PC-9 (cell line): Measurements from ENCODE around the gene UNC5C. TPM values are rescaled to one million over a fixed set of nuclear protein-coding genes. Genes with fewer than 3 reads are reported as not detected.

ENCODE experiments used
- BruUV-seq: library from RNA; stranded (reverse); fragments of 400-500 nt; replicated peaks from 2 replicates; lab custom pipeline; 2021; lab: Mats Ljungman, UMichigan
- CTCF ChIA-PET: fragments of 300-600 bp; sonication (Branson Sonifier 250); formaldehyde crosslinking; loops from one replicate; lab custom pipeline; 2022; ENCODE audit warnings: antibody characterized with exemption; lab: Charles Lee
- POLR2A ChIA-PET: fragments of 300-600 bp; sonication (Branson Sonifier 250); formaldehyde crosslinking; loops from one replicate; lab custom pipeline; 2022; ENCODE audit warnings: antibody characterized with exemption; ENCODE audit not compliant: unreplicated experiment; lab: Charles Lee
- DNase-seq, 2 experiments: peaks; one replicate each; pipeline versions ENCODE4 v3.0.0 to v3.0.0-alpha.2; 2015 to 2022; ENCODE audit warnings: mixed read lengths in 1 of 2
- H2AFZ ChIP-seq: fragments of 200-600 bp; sonication (generic); 2 replicates; pipeline ENCODE4 v1.8.1; 2017; ENCODE audit warnings: antibody characterized with exemption
- H3F3A ChIP-seq: fragments of 200-600 bp; sonication (generic); 2 replicates; pipeline ENCODE4 v1.8.1; 2017; ENCODE audit warnings: antibody characterized with exemption, mild to moderate bottlenecking, low read depth; ENCODE audit not compliant: insufficient read depth
- H3K27ac ChIP-seq: fragments of 200-600 bp; sonication (generic); 2 replicates; pipeline ENCODE4 v1.6.1; 2016; ENCODE audit warnings: mixed run types
- H3K27me3 ChIP-seq: fragments of 200-600 bp; sonication (generic); 2 replicates; pipeline ENCODE4 v1.6.1; 2016; ENCODE audit warnings: low read depth, mixed run types; ENCODE audit not compliant: insufficient read depth
- H3K36me3 ChIP-seq: fragments of 200-600 bp; sonication (generic); 2 replicates; pipeline ENCODE4 v1.6.1; 2016; ENCODE audit warnings: low read depth, mixed run types
- H3K4me1 ChIP-seq: fragments of 200-600 bp; sonication (generic); replicated peaks from 2 replicates; pipeline ENCODE4 v1.6.1; 2016; ENCODE audit warnings: mixed run types; ENCODE audit not compliant: insufficient read depth
- H3K4me2 ChIP-seq: fragments of 200-600 bp; sonication (generic); 2 replicates; pipeline ENCODE4 v1.6.1; 2017; ENCODE audit warnings: mixed run types
- H3K4me3 ChIP-seq: fragments of 200-600 bp; sonication (generic); 2 replicates; pipeline ENCODE4 v1.6.1; 2016; ENCODE audit warnings: mixed run types
- H3K79me2 ChIP-seq: fragments of 200-600 bp; sonication (generic); 2 replicates; pipeline ENCODE4 v1.6.1; 2017; ENCODE audit warnings: low read depth, mixed run types
- H3K9me2 ChIP-seq: fragments of 200-600 bp; sonication (generic); 2 replicates; pipeline ENCODE4 v1.8.1; 2017; ENCODE audit warnings: mild to moderate bottlenecking; ENCODE audit not compliant: insufficient read depth
- H3K9me3 ChIP-seq: fragments of 200-600 bp; sonication (generic); 2 replicates; pipeline ENCODE4 v1.8.1; 2016; ENCODE audit warnings: low read depth; ENCODE audit not compliant: insufficient read depth
- H4K20me1 ChIP-seq: fragments of 200-600 bp; sonication (generic); 2 replicates; pipeline ENCODE4 v1.8.1; 2017; ENCODE audit not compliant: insufficient read depth
- EZH2 ChIP-seq: fragments of 200-600 bp; sonication (generic); IDR thresholded peaks from 2 replicates; pipeline ENCODE4 v1.8.0; 2017; ENCODE audit warnings: antibody characterized with exemption, low read depth
- intact Hi-C: fragments of 100-400 bp; cut with micrococcal nuclease; formaldehyde crosslinking; loops from one replicate; pipeline ENCODE4 v1.10.0; 2022; ENCODE audit not compliant: unreplicated experiment
- total RNA-seq: library from RNA; stranded (reverse); gene quantifications from 2 replicates; pipeline ENCODE4 v1.2.3, GENCODE V29; 2021
- TF ChIP-seq, protein P1 (sequence below): fragments of 200-600 bp; sonication (generic); conservative IDR thresholded peaks from 2 replicates; pipeline ENCODE4 v1.6.1; 2017; ENCODE audit warnings: mixed run types, antibody characterized with exemption, mild to moderate bottlenecking, moderate library complexity

The UNC5C gene
- total RNA-seq, 1 experiment from 2014 or later = not detected

DNA sequence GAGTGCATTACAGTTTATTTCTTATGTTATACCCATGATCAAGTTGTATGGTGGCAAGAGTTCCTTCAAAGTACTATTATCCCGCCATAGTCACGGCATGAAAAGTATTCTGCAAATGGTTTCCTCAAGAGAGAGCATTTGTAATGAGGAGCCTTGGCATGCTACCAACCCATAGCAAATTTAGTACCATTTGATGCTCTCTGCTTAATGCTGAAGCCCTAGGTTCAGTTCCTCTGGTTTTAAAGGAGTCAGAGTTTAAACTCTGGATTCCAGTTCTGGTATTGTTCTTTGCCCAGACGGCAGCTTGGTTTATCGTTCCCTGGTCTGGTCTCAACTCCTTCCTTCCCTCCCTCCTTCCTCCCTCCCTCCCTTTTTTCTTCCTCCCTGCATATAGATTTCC lies 419.7 kb downstream of the UNC5C start:
- Histone ChIP-seq H3K4me2 (no peak overlapping the region), H3K27me3 (no peaks in the 10 kb centered on the region), H3K9me2 (no peaks in the 10 kb centered on the region), H2AFZ (no peak overlapping the region), H3K79me2 (no peaks in the 10 kb centered on the region), H3K36me3 (no peaks in the 10 kb centered on the region), H3K9me3 (no peaks in the 10 kb centered on the region), H3K4me1 (peaks cover 4% of the 10 kb centered on the region; the same call in 1 of the 2 replicates), H3F3A (no peaks in the 10 kb centered on the region), H3K4me3 (no peak overlapping the region), H3K27ac (no peak overlapping the region), H4K20me1 (no peaks in the 10 kb centered on the region)
- BruUV-seq = no TSS peak
- TF ChIP-seq EZH2 = no peak
- intact Hi-C loops = loop anchor here (5.0 kb wide), 2 partner anchors 507 to 827 kb away; no protein-coding TSS in a partner anchor
- POLR2A ChIA-PET = no interaction called here
- CTCF ChIA-PET = no interaction called here
- DNase-seq = no peak

DNA sequence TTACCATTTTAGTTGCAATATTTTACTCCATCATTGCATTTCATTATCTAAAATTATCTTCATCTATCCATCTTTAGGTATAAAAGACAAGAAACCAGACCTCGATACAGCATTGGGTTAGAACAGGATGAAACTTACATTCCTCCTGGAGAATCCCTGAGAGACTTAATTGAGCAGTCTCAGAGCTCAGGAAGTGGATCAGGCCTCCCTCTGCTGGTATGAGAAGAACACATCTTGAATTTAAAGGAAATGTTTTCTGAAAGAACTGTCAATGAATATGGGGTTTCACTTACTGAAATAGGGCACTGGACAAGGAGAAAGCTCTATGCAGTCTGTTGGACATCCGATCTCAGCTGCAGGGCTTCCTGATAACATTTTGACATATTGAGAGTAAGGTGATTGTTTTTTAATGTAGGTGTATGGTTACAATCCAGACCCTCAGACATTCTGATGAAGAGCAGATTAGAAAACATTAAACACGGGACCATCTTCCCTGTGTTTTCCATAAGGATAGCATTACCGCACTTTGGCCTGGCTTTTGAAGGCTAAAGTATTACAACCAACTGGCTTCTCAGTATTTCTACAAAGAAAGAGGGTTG lies 423.8 kb downstream of the UNC5C start:
- no peaks in the 10 kb centered on the region for H4K20me1 ChIP-seq
- H3K27ac ChIP-seq = no peak overlapping the region
- H3F3A ChIP-seq = no peaks in the 10 kb centered on the region
- ChIA-PET POLR2A (no interaction called here), CTCF (no interaction called here)
- no peak overlapping the region for H3K4me2 ChIP-seq
- H3K27me3 ChIP-seq = no peaks in the 10 kb centered on the region
- no TSS peak for BruUV-seq
- TF ChIP-seq, protein P1, sequence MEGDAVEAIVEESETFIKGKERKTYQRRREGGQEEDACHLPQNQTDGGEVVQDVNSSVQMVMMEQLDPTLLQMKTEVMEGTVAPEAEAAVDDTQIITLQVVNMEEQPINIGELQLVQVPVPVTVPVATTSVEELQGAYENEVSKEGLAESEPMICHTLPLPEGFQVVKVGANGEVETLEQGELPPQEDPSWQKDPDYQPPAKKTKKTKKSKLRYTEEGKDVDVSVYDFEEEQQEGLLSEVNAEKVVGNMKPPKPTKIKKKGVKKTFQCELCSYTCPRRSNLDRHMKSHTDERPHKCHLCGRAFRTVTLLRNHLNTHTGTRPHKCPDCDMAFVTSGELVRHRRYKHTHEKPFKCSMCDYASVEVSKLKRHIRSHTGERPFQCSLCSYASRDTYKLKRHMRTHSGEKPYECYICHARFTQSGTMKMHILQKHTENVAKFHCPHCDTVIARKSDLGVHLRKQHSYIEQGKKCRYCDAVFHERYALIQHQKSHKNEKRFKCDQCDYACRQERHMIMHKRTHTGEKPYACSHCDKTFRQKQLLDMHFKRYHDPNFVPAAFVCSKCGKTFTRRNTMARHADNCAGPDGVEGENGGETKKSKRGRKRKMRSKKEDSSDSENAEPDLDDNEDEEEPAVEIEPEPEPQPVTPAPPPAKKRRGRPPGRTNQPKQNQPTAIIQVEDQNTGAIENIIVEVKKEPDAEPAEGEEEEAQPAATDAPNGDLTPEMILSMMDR = peak; percentile 63
- TF ChIP-seq EZH2 = no peak
- H3K79me2 ChIP-seq = no peaks in the 10 kb centered on the region
- no peak overlapping the region for H3K4me3 ChIP-seq
- no peaks in the 10 kb centered on the region for H3K36me3 ChIP-seq
- no peaks in the 10 kb centered on the region for H3K4me1 ChIP-seq
- no peaks in the 10 kb centered on the region for H3K9me3 ChIP-seq
- DNase-seq = peak in 1 of 2 experiments; percentile 8
- intact Hi-C loops = loop anchor here (5.0 kb wide), 2 partner anchors 503 to 823 kb away; no protein-coding TSS in a partner anchor
- H3K9me2 ChIP-seq = no peaks in the 10 kb centered on the region
- no peak overlapping the region for H2AFZ ChIP-seq

DNA sequence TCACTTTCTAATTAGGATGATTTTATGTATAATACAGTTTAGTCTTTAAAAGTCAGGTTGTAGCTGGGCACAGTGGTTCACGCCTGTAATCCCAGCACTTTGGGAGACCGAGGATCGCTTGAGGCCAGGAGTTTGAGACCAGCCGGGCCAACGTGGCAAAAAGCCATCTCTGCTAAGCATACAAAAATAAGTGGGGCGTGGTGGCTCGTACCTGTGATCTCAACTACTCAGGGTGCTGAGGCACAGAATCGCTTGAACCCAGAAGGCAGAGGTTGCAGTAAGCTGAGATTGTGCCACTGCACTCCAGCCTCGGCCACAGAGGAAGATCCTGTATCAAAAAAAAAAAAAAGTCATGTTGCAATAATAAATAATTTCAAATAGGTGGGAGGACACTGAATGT lies 426.8 kb downstream of the UNC5C start:
- no peak overlapping the region for H3K4me3 ChIP-seq
- no peak overlapping the region for H3K27ac ChIP-seq
- TF ChIP-seq EZH2 = no peak
- TF ChIP-seq, protein P1 = no peak
- no peaks in the 10 kb centered on the region for H3K9me2 ChIP-seq
- H3K9me3 ChIP-seq = no peaks in the 10 kb centered on the region
- POLR2A ChIA-PET = no interaction called here
- no peaks in the 10 kb centered on the region for H3K36me3 ChIP-seq
- H3K27me3 ChIP-seq = no peaks in the 10 kb centered on the region
- H3K79me2 ChIP-seq = no peaks in the 10 kb centered on the region
- intact Hi-C loops = no loop called here
- H3K4me2 ChIP-seq = no peak overlapping the region
- no peaks in the 10 kb centered on the region for H3K4me1 ChIP-seq
- CTCF ChIA-PET = no interaction called here
- no peak overlapping the region for H2AFZ ChIP-seq
- DNase-seq = no peak
- no peaks in the 10 kb centered on the region for H4K20me1 ChIP-seq
- no peaks in the 10 kb centered on the region for H3F3A ChIP-seq
- no TSS peak for BruUV-seq

DNA sequence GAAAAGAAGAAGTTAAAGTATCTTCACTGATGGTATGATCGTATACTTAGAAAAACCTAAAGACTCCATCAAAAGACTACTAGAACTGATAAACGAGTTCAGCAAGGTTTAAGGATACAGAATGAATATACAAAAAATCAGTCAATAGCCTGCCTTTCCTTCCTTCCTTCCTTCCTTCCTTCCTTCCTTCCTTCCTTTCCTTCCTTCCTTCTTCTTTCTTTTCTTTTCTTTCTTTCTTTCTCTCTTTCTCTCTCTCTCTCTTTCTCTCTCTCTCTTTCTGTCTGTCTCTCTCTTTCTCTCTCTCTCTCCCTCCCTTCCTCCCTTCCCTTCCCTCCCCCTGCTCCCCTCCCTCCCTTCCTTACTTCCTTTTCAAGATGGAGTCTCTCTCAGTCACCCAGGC lies 428.3 kb downstream of the UNC5C start:
- Histone ChIP-seq H3K36me3 (no peaks in the 10 kb centered on the region), H3K79me2 (no peaks in the 10 kb centered on the region), H3K27me3 (no peaks in the 10 kb centered on the region), H3F3A (no peaks in the 10 kb centered on the region), H3K4me3 (no peak overlapping the region), H3K4me1 (no peaks in the 10 kb centered on the region), H2AFZ (no peak overlapping the region), H4K20me1 (no peaks in the 10 kb centered on the region), H3K27ac (no peak overlapping the region), H3K4me2 (no peak overlapping the region), H3K9me3 (no peaks in the 10 kb centered on the region), H3K9me2 (no peaks in the 10 kb centered on the region)
- ChIA-PET POLR2A (no interaction called here), CTCF (no interaction called here)
- intact Hi-C loops = no loop called here
- no peak for TF ChIP-seq EZH2
- TF ChIP-seq, protein P1 = no peak
- no peak for DNase-seq
- BruUV-seq = no TSS peak
